Measurements from ENCODE around the gene ZNF774. TPM values are rescaled to one million over a fixed set of nuclear protein-coding genes. Genes with fewer than 3 reads are reported as not detected.
"Not testable (repeated sequence)": the region's sequence is repeated elsewhere in the genome, so short reads cannot be mapped to it uniquely, and the experiment has no call there.

ZNF774 gene
- total and polyA plus RNA-seq, 2 of the 13 experiments (the other 11 are each of a cell fraction or from before 2014, with no cell fraction given) = 0.59 to 1.4 TPM

DNA sequence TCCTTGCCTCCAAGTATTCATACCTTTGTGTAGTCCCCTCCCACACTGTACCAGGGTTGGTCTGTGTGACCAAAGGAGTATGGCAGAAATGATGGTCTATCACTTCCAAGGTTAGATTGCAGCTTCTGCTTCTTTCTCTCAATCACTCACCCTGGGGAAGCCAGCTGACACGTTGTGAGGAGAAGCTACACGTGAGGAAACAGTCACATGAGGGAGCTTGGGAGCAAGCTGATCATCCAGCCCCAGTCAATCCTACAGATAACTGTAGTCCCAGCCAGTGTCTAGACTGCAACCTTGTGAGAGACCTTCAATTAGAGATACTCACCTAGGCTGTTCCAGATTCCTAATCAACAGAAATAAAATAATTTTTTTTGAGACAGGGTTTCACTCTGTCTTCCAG is 6.2 kb upstream of the ZNF774 start:
- no peaks in the 10 kb centered on the region for H3K79me2 ChIP-seq (ENCODE audit: insufficient read depth, low read length)
- BruUV-seq (replicated peaks) = no TSS peak
- in situ Hi-C loops (cut with HindIII; ENCODE audit: extremely low pct_ligation_motif_present, low pct_unique_long_range_greater_than_20kb) = no loop called here
- no peak for FAIRE-seq
- H3K4me3 ChIP-seq (replicated peaks in 1 of 3; ENCODE audit: insufficient read depth in 1 of 3, low read depth in 2 of 3, low read length in 3 of 3) = no peak overlapping the region
- DNase-seq (ENCODE audit: low spot score) = no peak
- no peaks in the 10 kb centered on the region for H4K20me1 ChIP-seq (ENCODE audit: insufficient read depth, low read length)
- no peaks in the 10 kb centered on the region for H3K4me1 ChIP-seq (ENCODE audit: insufficient read depth, low read length)
- H3K27ac ChIP-seq (ENCODE audit: extremely low read length, insufficient read depth, low read length) = no peak overlapping the region
- no peak for TF ChIP-seq SRY (CRISPR knock-in tag; IDR thresholded peaks at IDR 0.05)
- H2AFZ ChIP-seq (ENCODE audit: low read length) = no peak overlapping the region
- peaks cover 1 to 14% of the 10 kb centered on the region in 2 experiments; a peak in 2 of 5 replicates for H3K27me3 ChIP-seq (ENCODE audit: control insufficient read depth in 1 of 2, insufficient read depth in 2 of 2, low read length in 2 of 2)
- POLR2A ChIA-PET = no interaction called here
- intact Hi-C loops (cut with micrococcal nuclease; ENCODE audit: unreplicated experiment) = no loop called here
- H3K36me3 ChIP-seq (replicated peaks in 1 of 2; ENCODE audit: control insufficient read depth in 1 of 2, insufficient read depth in 2 of 2, low read length in 2 of 2) = no peaks in the 10 kb centered on the region
- H3K9me3 ChIP-seq (ENCODE audit: low read length) = no peaks in the 10 kb centered on the region
- WGBS (ENCODE audit: low lambda C conversion rate) = 0% methylated on average over 2 of the region's 2 CpGs
- CTCF ChIA-PET (ENCODE audit: low intra/inter-chr PET ratio, low total read pairs) = no interaction called here
- no peak for ATAC-seq
- no peak overlapping the region for H3K9ac ChIP-seq (ENCODE audit: insufficient read depth, low read depth, low read length)
- no peak overlapping the region for H3K4me2 ChIP-seq (ENCODE audit: low read depth, low read length)

DNA sequence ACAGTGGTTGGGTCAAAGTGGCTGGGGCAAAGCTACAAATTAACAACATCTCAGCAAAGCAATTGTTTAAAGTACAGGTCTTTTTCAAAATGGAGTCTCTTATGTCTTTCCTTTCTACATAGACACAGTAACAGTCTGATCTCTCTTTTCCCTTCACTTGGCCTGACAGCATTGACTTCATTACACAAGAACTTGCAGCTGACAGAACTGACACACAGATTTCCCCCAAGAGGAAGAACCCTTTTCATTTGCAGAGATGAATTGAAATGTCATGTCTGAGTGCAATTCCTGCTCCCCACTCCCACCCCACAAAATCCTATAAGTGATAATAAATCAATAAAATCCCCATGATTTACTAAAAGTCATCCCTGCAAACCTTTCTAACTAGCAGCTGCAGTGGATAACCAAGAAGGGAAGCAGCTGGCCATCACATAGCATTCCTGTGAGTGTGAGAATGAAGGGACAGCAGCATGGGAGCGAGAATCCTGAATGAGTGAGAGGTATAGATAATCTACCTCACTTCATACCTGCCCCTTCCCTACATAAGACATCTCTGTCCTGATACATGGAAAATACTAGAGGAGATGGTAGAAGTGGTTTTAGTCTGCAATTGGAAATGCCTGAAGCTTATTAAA is 4.5 kb upstream of the ZNF774 start:
- POLR2A ChIA-PET; H3K9me3 ChIP-seq (ENCODE audit: low read length); H3K4me3 ChIP-seq (replicated peaks in 1 of 3; ENCODE audit: insufficient read depth in 1 of 3, low read depth in 2 of 3, low read length in 3 of 3); H3K36me3 ChIP-seq (replicated peaks in 1 of 2; ENCODE audit: control insufficient read depth in 1 of 2, insufficient read depth in 2 of 2, low read length in 2 of 2); H4K20me1 ChIP-seq (ENCODE audit: insufficient read depth, low read length); CTCF ChIA-PET (ENCODE audit: low intra/inter-chr PET ratio, low total read pairs); BruUV-seq (replicated peaks); H3K4me1 ChIP-seq (ENCODE audit: insufficient read depth, low read length); FAIRE-seq; in situ Hi-C loops (cut with HindIII; ENCODE audit: extremely low pct_ligation_motif_present, low pct_unique_long_range_greater_than_20kb); ATAC-seq; H2AFZ ChIP-seq (ENCODE audit: low read length); H3K9ac ChIP-seq (ENCODE audit: insufficient read depth, low read depth, low read length); DNase-seq (ENCODE audit: low spot score); intact Hi-C loops (cut with micrococcal nuclease; ENCODE audit: unreplicated experiment); H3K79me2 ChIP-seq (ENCODE audit: insufficient read depth, low read length); H3K27ac ChIP-seq (ENCODE audit: extremely low read length, insufficient read depth, low read length); H3K4me2 ChIP-seq (ENCODE audit: low read depth, low read length): not testable (repeated sequence)
- 60% methylated on average over 1 of the region's 1 CpG for WGBS (ENCODE audit: low lambda C conversion rate)
- peaks cover 1 to 14% of the 10 kb centered on the region in 2 experiments; a peak in 2 of 5 replicates for H3K27me3 ChIP-seq (ENCODE audit: control insufficient read depth in 1 of 2, insufficient read depth in 2 of 2, low read length in 2 of 2)

DNA sequence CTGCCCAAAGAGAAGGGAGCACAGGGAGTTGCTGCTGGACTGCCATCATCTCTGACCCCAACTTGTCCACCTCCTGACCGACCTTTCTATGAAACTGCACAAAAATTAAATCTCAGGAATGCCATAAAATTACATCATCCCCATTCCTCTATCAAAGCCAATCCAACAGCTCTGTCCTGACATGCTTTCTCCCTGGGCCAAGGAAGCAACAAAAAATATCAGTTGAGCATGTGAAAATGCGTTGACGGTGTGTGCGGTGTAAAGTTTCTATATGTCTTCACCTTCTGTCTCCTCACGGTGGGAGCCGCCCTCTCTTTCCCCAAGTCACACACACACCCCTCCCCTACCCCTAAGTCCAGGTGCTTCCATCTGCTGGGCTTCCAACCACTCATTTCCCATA is 3.6 kb upstream of the ZNF774 start:
- no peak for DNase-seq (ENCODE audit: low spot score)
- H3K9ac ChIP-seq (ENCODE audit: insufficient read depth, low read depth, low read length) = no peak overlapping the region
- WGBS (ENCODE audit: low lambda C conversion rate) = 31% methylated on average over 6 of the region's 6 CpGs
- ATAC-seq = no peak
- H3K9me3 ChIP-seq (ENCODE audit: low read length) = no peaks in the 10 kb centered on the region
- ChIA-PET CTCF (ENCODE audit: low intra/inter-chr PET ratio, low total read pairs) (no interaction called here), POLR2A (no interaction called here)
- in situ Hi-C loops (cut with HindIII; ENCODE audit: extremely low pct_ligation_motif_present, low pct_unique_long_range_greater_than_20kb) = no loop called here
- H3K79me2 ChIP-seq (ENCODE audit: insufficient read depth, low read length) = no peaks in the 10 kb centered on the region
- no peaks in the 10 kb centered on the region for H3K36me3 ChIP-seq (replicated peaks in 1 of 2; ENCODE audit: control insufficient read depth in 1 of 2, insufficient read depth in 2 of 2, low read length in 2 of 2)
- peaks cover 1 to 14% of the 10 kb centered on the region in 2 experiments; a peak in 2 of 5 replicates for H3K27me3 ChIP-seq (ENCODE audit: control insufficient read depth in 1 of 2, insufficient read depth in 2 of 2, low read length in 2 of 2)
- no TSS peak for BruUV-seq (replicated peaks)
- no peak overlapping the region for H3K4me2 ChIP-seq (ENCODE audit: low read depth, low read length)
- H3K4me3 ChIP-seq (replicated peaks in 1 of 3; ENCODE audit: insufficient read depth in 1 of 3, low read depth in 2 of 3, low read length in 3 of 3) = no peak overlapping the region
- no peak for FAIRE-seq
- H3K4me1 ChIP-seq (ENCODE audit: insufficient read depth, low read length) = 0 out of 2 replicates have a peak, but pooled peaks cover 6% of the 10 kb centered on the region
- H2AFZ ChIP-seq (ENCODE audit: low read length) = no peak overlapping the region
- H4K20me1 ChIP-seq (ENCODE audit: insufficient read depth, low read length) = no peaks in the 10 kb centered on the region
- H3K27ac ChIP-seq (ENCODE audit: extremely low read length, insufficient read depth, low read length) = no peak overlapping the region
- intact Hi-C loops (cut with micrococcal nuclease; ENCODE audit: unreplicated experiment) = no loop called here
- TF ChIP-seq, protein P1, sequence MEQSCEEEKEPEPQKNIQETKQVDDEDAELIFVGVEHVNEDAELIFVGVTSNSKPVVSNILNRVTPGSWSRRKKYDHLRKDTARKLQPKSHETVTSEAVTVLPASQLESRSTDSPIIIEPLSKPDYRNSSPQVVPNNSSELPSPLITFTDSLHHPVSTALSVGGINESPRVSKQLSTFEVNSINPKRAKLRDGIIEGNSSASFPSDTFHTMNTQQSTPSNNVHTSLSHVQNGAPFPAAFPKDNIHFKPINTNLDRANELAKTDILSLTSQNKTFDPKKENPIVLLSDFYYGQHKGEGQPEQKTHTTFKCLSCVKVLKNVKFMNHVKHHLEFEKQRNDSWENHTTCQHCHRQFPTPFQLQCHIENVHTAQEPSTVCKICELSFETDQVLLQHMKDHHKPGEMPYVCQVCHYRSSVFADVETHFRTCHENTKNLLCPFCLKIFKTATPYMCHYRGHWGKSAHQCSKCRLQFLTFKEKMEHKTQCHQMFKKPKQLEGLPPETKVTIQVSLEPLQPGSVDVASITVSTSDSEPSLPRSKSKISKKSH (CRISPR knock-in tag; IDR thresholded peaks at IDR 0.05; ENCODE audit: borderline replicate concordance) = no peak
- TF ChIP-seq ZNF329 (CRISPR knock-in tag; IDR thresholded peaks at IDR 0.05; ENCODE audit: low read depth) = no peak
- no peak for TF ChIP-seq RBM39 (IDR thresholded peaks at IDR 0.05; ENCODE audit: low read depth, low read length, poor library complexity, severe bottlenecking)
- no peak for TF ChIP-seq SRSF4 (IDR thresholded peaks at IDR 0.05; ENCODE audit: low read depth, low read length, poor library complexity, severe bottlenecking)
- TF ChIP-seq PCBP1 (IDR thresholded peaks at IDR 0.05; ENCODE audit: borderline replicate concordance, low read depth, low read length) = no peak
- TF ChIP-seq SRSF9 (IDR thresholded peaks at IDR 0.05; ENCODE audit: borderline replicate concordance, insufficient read depth, low read depth, low read length, poor library complexity, severe bottlenecking) = no peak
- TF ChIP-seq, protein P2, sequence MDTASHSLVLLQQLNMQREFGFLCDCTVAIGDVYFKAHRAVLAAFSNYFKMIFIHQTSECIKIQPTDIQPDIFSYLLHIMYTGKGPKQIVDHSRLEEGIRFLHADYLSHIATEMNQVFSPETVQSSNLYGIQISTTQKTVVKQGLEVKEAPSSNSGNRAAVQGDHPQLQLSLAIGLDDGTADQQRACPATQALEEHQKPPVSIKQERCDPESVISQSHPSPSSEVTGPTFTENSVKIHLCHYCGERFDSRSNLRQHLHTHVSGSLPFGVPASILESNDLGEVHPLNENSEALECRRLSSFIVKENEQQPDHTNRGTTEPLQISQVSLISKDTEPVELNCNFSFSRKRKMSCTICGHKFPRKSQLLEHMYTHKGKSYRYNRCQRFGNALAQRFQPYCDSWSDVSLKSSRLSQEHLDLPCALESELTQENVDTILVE (CRISPR knock-in tag; IDR thresholded peaks at IDR 0.05) = no peak
